Erythroblast (primary cell): Measurements from ENCODE around the gene COPS6.

Experiments
- GATA1 ChIP-seq: IDR thresholded peaks from 2 replicates; pipeline ENCODE4 v1.6.1; 2011; ENCODE audit warnings: low read depth, mild to moderate bottlenecking, control low read depth, low read length, moderate library complexity
- POLR2A ChIP-seq: IDR thresholded peaks from 2 replicates; pipeline ENCODE4 v1.6.1; 2011; ENCODE audit warnings: mild to moderate bottlenecking, low read length

- TF ChIP-seq POLR2A (peak; percentile 38), GATA1 (no peak)
Measured at GRCh38 chr7:100091411-100092181, 2.8 kb downstream of the COPS6 start.
